HG03378 (cell line): ENCODE measurements around the gene ADAM17.

Source experiments
- ATAC-seq: cut with Tn5 transposase; IDR thresholded peaks from one replicate; pipeline ENCODE4 v1.9.1; 2021; ENCODE audit warnings: mild to moderate bottlenecking, moderate library complexity; ENCODE audit not compliant: unreplicated experiment

The ADAM17 gene

GRCh38 chr2:9474361-9475057 is 81.1 kb downstream of the ADAM17 start, which contains the start of gene IAH1:
Gene IAH1 (plus strand): TSS chr2:9474551. CDS start chr2:9474567, 16 bp downstream.
- peak; percentile 53 for ATAC-seq

DNA sequence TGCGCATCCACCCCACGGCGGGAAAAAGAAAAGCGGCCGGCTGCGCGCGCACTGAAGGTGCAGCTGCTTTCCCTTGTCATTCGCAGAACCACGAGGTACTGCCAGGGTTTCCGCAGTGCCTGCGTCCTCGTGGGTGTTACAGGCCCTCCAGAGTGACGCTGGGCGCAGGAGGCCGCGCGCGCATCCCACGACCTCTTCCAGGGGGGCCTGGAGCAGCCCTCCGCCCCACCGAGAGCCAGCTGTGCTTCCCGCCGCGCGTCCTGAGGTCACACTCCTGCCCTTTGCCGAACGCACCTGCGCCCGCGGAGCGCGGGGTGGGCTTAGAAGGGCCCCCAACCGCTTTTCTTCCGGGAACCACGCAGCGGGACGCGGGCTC is 81.7 kb downstream of the ADAM17 start:
- no peak for ATAC-seq

GRCh38 chr2:9473308-9473984 is 82.2 kb downstream of the ADAM17 start:
- ATAC-seq: no peak

DNA sequence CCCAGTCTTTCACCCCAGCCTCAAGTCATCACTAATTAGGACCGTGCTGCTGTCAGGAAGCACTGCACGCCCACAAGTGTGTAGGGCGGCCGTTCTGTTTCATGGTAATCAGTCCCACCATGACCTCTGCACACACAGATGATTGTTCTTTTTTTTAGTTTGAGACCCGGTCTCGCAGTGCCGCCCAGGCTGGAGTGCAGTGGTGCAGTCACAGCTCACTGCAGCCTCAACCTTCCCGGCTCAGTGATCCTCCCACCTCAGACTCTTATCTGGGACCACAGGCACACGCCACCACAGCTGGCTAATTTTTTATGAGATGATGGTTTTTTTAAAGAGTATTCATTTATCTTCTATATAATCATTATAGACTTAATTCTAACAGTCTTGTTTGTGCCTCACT is 83.1 kb downstream of the ADAM17 start:
- no peak for ATAC-seq

- ATAC-seq: no peak
Observed at GRCh38 chr2:9471206-9471605, 84.4 kb downstream of the ADAM17 start.

GRCh38 chr2:9467687-9468086 is 87.9 kb downstream of the ADAM17 start:
- ATAC-seq: no peak

- no peak for ATAC-seq
Observed at GRCh38 chr2:9466147-9466683, 89.4 kb downstream of the ADAM17 start.

DNA sequence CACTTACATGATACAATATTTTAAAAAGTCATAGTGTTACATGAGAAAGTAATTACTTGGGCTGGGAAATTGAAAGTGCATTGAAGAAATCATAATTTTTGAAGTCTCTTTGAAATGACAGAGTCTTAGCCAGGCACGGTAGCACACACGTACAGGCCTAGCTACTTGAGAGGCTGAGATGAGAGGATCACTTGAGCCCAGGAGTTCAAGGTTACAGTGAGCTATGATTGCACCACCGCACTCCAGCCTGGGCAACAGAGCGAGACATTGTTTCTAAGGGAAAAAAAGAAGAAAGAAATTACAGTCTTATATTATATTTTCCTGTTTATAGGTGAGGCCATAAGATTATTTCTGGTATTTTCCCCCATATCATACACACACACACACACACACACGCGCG is 90.5 kb downstream of the ADAM17 start:
- no peak for ATAC-seq

GRCh38 chr2:9463698-9464034 is 92.0 kb downstream of the ADAM17 start:
- ATAC-seq: no peak

DNA sequence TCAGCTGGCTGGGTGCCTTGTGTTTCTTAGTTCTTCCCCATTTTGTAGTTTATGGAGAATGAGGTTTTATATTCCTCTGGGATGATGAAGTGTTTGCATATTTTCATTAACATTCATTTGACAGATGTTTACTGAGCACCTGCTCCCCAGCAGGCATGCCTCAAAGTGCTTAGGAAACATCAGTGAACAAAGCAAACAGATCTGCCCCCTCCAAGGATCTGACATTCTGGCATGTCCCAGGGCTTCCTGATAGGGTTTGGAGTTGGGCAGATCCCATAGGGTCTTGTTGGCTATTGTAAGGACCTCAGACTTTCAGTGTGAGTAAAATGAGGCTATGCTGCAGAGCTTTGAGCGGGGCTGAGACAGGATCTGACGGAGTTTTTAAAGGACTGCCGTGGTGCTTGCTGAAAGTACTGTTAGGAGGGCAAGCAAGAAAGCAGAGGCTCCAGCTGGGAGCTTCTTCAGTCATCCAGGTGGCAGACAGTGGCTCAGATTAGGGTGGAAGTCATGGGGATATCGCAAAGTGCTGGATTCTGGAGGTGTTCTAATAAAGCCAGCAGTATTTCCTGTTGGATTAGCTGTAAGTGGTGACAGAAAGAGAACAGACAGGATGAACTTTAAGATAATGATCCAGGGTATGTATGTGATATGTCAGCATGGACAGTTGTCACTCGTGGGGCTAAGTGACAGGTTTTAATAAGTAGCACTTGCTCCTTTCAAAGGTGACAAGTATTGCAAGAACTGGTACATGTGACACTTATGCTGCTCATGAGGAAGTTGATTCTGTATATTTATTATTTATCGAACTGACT is 92.5 kb downstream of the ADAM17 start:
- ATAC-seq: no peak

GRCh38 chr2:9462313-9462712 is 93.3 kb downstream of the ADAM17 start:
- no peak for ATAC-seq

- ATAC-seq: no peak
Observed at GRCh38 chr2:9461079-9461478, 94.6 kb downstream of the ADAM17 start.

- no peak for ATAC-seq
Observed at GRCh38 chr2:9460441-9461017, 95.1 kb downstream of the ADAM17 start.

DNA sequence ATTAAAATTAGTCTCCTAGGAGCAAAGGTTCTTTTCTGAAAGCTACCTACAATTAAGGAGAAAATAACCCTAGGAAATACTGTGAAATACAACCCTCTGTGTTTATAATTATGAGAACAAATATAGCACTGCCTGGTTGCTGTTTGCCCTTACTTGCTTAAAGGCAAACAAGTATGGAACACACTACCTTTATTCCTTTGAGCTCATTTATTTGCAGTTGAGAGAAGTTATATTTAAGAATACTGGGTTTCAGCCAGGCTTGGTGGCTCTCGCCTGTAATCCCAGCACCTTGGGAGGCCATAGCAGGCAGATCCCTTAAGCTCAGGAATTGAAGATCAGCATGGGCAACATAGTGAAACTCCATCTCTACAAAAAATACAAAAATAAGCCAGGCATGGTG is 104.4 kb downstream of the ADAM17 start:
- ATAC-seq: no peak

DNA sequence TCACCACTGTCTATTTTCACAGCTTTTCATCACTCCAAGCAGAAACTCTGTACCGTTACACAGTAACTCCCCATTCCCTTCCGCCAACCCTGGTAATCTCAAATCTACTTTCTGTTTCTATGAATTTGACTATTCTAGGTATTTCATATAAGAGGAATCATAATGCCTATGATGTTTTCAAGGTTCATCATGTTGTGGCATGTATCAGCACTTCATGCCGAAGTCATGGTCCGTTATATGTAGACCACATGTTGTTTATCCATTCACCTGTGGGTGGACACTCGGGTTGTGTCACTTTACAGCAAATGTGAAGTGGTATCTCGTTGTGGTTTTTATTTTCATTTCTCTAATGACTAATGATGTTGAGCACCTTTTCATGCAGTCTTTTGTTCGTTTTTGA is 110.5 kb downstream of the ADAM17 start:
- ATAC-seq: no peak

DNA sequence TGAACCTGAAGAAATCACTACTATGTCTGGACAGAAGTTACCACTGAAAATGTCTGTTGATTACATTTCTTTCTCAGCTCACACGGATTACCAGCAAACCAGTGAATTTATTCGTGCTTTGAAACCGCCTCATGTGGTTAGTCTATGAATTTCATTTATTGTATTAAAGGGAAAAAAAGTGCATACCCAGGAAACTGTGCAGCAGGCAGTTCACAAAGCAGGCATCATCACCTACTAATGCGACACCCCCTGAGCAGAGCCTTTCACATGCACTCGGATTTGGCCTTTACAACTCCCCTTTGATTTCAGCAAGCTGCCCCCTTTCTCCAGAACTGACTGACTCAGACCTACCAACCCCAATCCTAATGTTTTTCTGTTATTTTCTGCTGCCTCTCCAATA is 112.1 kb downstream of the ADAM17 start:
- ATAC-seq: no peak

- no peak for ATAC-seq
Observed at GRCh38 chr2:9441556-9441955, 114.1 kb downstream of the ADAM17 start.

DNA sequence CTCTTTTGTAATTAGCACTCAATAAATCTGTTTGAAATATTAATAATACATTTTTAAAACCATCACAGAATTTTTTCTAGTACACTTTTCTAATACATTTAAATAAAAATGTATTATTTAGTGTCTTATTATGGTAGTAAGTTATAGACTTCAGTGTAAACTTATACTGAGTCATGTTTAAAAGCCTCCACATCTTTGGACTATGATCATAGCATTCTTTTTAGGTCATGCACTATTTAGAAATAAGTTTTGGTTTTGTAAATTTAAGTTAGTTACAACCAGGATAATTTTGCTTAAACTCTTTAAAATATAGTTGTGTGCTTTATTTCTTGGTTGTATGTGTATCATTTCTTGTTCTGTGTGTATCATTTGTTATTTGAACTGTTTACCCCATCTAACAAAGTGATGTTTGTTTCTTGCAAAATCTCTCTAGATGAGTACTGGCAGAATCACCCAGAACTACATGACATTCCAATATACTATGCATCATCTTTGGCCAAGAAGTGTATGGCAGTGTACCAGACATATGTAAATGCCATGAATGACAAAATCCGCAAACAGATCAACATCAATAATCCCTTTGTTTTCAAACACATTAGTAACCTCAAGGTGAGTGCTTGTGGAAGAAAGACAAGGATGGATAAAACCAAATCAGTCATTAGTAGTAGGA is 115.4 kb downstream of the ADAM17 start:
- no peak for ATAC-seq

DNA sequence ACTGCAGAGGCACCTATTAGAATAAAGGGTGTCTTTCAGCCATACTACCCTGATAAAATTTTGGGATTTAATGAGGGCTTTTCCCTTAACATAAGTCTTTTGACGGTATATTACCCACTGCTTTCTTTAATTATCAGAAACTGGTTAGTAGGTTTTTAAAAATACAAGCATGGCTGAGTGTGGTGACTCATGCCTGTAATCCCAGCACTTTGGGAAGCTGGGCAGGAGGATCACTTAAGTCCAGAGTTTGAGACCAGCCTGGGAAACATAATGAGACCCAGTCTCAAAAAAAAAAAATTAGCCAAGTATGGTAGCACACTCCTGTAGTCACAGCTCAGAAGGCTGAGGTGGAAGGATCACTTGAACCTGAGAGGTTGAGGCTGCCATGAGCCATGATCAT is 116.1 kb downstream of the ADAM17 start:
- no peak for ATAC-seq
